IgD-negative memory B cell (primary cell): Measurements from ENCODE around the gene ABCA7. TPM values are rescaled to one million over a fixed set of nuclear protein-coding genes. Genes with fewer than 3 reads are reported as not detected.

ENCODE experiments used
- H3K27ac Mint-ChIP-seq, 3 donors: one replicate each; pipeline ENCODE4 v1.8.0; 2020 to 2022; ENCODE audit warnings: mild to moderate bottlenecking in 3 of 3, mixed read lengths in 3 of 3, moderate library complexity in 1 of 3
- H3K27me3 Mint-ChIP-seq: one replicate; pipeline ENCODE4 v1.8.0; 2021; ENCODE audit warnings: mixed read lengths
- H3K36me3 Mint-ChIP-seq: one replicate; pipeline ENCODE4 v1.8.0; 2020; ENCODE audit warnings: mild to moderate bottlenecking, mixed read lengths
- H3K4me1 Mint-ChIP-seq, 3 donors: one replicate each; pipeline ENCODE4 v1.8.0; 2020 to 2022; ENCODE audit warnings: mixed read lengths in 3 of 3, mild to moderate bottlenecking in 1 of 3
- H3K4me3 Mint-ChIP-seq, 4 donors: one replicate each; pipeline ENCODE4 v1.8.0; 2020 to 2022; ENCODE audit warnings: mild to moderate bottlenecking in 4 of 4, mixed read lengths in 4 of 4, moderate library complexity in 3 of 4
- H3K9me3 Mint-ChIP-seq, 3 donors: one replicate each; pipeline ENCODE4 v1.8.0; 2020 to 2021; ENCODE audit warnings: mixed read lengths in 3 of 3, mild to moderate bottlenecking in 1 of 3
- polyA plus RNA-seq: library from polyadenylated mRNA; unstranded; fragments of 300-500 nt; fragmentation: Illumina TruSeq; gene quantifications from one replicate; pipeline ENCODE4 v1.2.3, GENCODE V29; 2021

Gene ABCA7
- polyA plus RNA-seq, 1 donor from 2014 or later, result 21.4 TPM

- no peaks in the 10 kb centered on the region for H3K27me3 Mint-ChIP-seq
- no peak overlapping the region for H3K4me3 Mint-ChIP-seq
- no peaks in the 10 kb centered on the region for H3K36me3 Mint-ChIP-seq
- peaks cover 0 to 2% (median 0%) of the 10 kb centered on the region in 3 donors for H3K4me1 Mint-ChIP-seq
- no peak overlapping the region for H3K27ac Mint-ChIP-seq
- H3K9me3 Mint-ChIP-seq, result no peaks in the 10 kb centered on the region
These were observed 30.6 kb upstream of the ABCA7 start for GRCh38 chr19:1009041-1009980.

GRCh38 chr19:1009981-1010538, 29.8 kb upstream of the ABCA7 start:
- Mint-ChIP-seq H3K27ac (no peak overlapping the region), H3K9me3 (no peaks in the 10 kb centered on the region)

GRCh38 chr19:1010586-1011510, 29.1 kb upstream of the ABCA7 start:
- H3K36me3 Mint-ChIP-seq, result no peaks in the 10 kb centered on the region
- no peak overlapping the region for H3K27ac Mint-ChIP-seq
- H3K4me1 Mint-ChIP-seq, result peaks cover 0 to 1% (median 0%) of the 10 kb centered on the region in 3 donors
- H3K9me3 Mint-ChIP-seq, result no peaks in the 10 kb centered on the region
- no peak overlapping the region for H3K4me3 Mint-ChIP-seq
- H3K27me3 Mint-ChIP-seq, result no peaks in the 10 kb centered on the region

More at GRCh38 chr19:1009981-1010538, 29.8 kb upstream of the ABCA7 start:
- Mint-ChIP-seq H3K36me3 (no peaks in the 10 kb centered on the region), H3K27me3 (no peaks in the 10 kb centered on the region), H3K4me3 (no peak overlapping the region), H3K4me1 (peaks cover 0 to 2% (median 0%) of the 10 kb centered on the region in 3 donors)

- peaks cover 0 to 6% (median 5%) of the 10 kb centered on the region in 3 donors for H3K4me1 Mint-ChIP-seq
- H3K36me3 Mint-ChIP-seq, result no peaks in the 10 kb centered on the region
- no peaks in the 10 kb centered on the region for H3K9me3 Mint-ChIP-seq
- H3K27ac Mint-ChIP-seq, result no peak overlapping the region
- no peak overlapping the region for H3K4me3 Mint-ChIP-seq
- no peaks in the 10 kb centered on the region for H3K27me3 Mint-ChIP-seq
These were observed 28.0 kb upstream of the ABCA7 start for GRCh38 chr19:1011831-1012333.

GRCh38 chr19:1012334-1012733, 27.6 kb upstream of the ABCA7 start:
- H3K9me3 Mint-ChIP-seq, result no peaks in the 10 kb centered on the region
- peaks cover 0 to 10% (median 9%) of the 10 kb centered on the region in 3 donors for H3K4me1 Mint-ChIP-seq
- H3K27me3 Mint-ChIP-seq, result no peaks in the 10 kb centered on the region
- H3K4me3 Mint-ChIP-seq, result no peak overlapping the region
- H3K27ac Mint-ChIP-seq, result no peak overlapping the region
- no peaks in the 10 kb centered on the region for H3K36me3 Mint-ChIP-seq

GRCh38 chr19:1013218-1013617, 26.7 kb upstream of the ABCA7 start:
- Mint-ChIP-seq H3K27ac (no peak overlapping the region), H3K9me3 (no peaks in the 10 kb centered on the region), H3K4me1 (peaks cover 0 to 18% (median 12%) of the 10 kb centered on the region in 3 donors), H3K4me3 (no peak overlapping the region), H3K36me3 (no peaks in the 10 kb centered on the region), H3K27me3 (no peaks in the 10 kb centered on the region)

- H3K27me3 Mint-ChIP-seq, result no peaks in the 10 kb centered on the region
- H3K4me1 Mint-ChIP-seq, result peaks cover 0 to 25% (median 18%) of the 10 kb centered on the region in 3 donors
- peak overlapping the region in 1 of 4 donors; percentile 32 for H3K4me3 Mint-ChIP-seq
- H3K9me3 Mint-ChIP-seq, result no peaks in the 10 kb centered on the region
- peak overlapping the region in 1 of 3 donors; percentile 73 for H3K27ac Mint-ChIP-seq
- no peaks in the 10 kb centered on the region for H3K36me3 Mint-ChIP-seq
These were observed 25.5 kb upstream of the ABCA7 start for GRCh38 chr19:1014161-1015060.

- Mint-ChIP-seq H3K27ac (peak overlapping the region in 1 of 3 donors; percentile 78), H3K9me3 (no peaks in the 10 kb centered on the region), H3K36me3 (no peaks in the 10 kb centered on the region), H3K27me3 (no peaks in the 10 kb centered on the region), H3K4me3 (no peak overlapping the region), H3K4me1 (peaks cover 0 to 25% (median 18%) of the 10 kb centered on the region in 3 donors)
These were observed 24.7 kb upstream of the ABCA7 start for GRCh38 chr19:1015061-1015781.

- Mint-ChIP-seq H3K9me3 (no peaks in the 10 kb centered on the region), H3K36me3 (no peaks in the 10 kb centered on the region), H3K27me3 (no peaks in the 10 kb centered on the region), H3K4me1 (peaks cover 0 to 25% (median 18%) of the 10 kb centered on the region in 3 donors), H3K4me3 (peak overlapping the region in 2 of 4 donors; percentile 80 to 93), H3K27ac (peak overlapping the region in 2 of 3 donors; percentile 73 to 78)
These were observed 23.9 kb upstream of the ABCA7 start for GRCh38 chr19:1015782-1016646.

GRCh38 chr19:1016647-1017114, 23.2 kb upstream of the ABCA7 start:
- Mint-ChIP-seq H3K9me3 (no peaks in the 10 kb centered on the region), H3K27ac (peak overlapping the region in 2 of 3 donors; percentile 78 to 90), H3K27me3 (no peaks in the 10 kb centered on the region), H3K4me1 (peaks cover 0 to 28% (median 21%) of the 10 kb centered on the region in 3 donors), H3K4me3 (peak overlapping the region; percentile 80 to 93 (median 86)), H3K36me3 (no peaks in the 10 kb centered on the region)

- Mint-ChIP-seq H3K4me1 (peaks cover 0 to 29% (median 21%) of the 10 kb centered on the region in 3 donors), H3K36me3 (no peaks in the 10 kb centered on the region), H3K27me3 (no peaks in the 10 kb centered on the region), H3K27ac (peak overlapping the region; percentile 78 to 90 (median 89)), H3K4me3 (peak overlapping the region; percentile 80 to 93 (median 86)), H3K9me3 (no peaks in the 10 kb centered on the region)
These were observed 22.6 kb upstream of the ABCA7 start for GRCh38 chr19:1017115-1017905.

GRCh38 chr19:1017906-1018305, 22.0 kb upstream of the ABCA7 start:
- H3K9me3 Mint-ChIP-seq, result no peaks in the 10 kb centered on the region
- H3K4me3 Mint-ChIP-seq, result peak overlapping the region; percentile 85 to 93 (median 86)
- H3K4me1 Mint-ChIP-seq, result peaks cover 0 to 31% (median 21%) of the 10 kb centered on the region in 3 donors
- H3K27ac Mint-ChIP-seq, result peak overlapping the region in 2 of 3 donors; percentile 78 to 89
- no peaks in the 10 kb centered on the region for H3K27me3 Mint-ChIP-seq
- H3K36me3 Mint-ChIP-seq, result no peaks in the 10 kb centered on the region
